CD14-positive monocyte (primary cell): ENCODE measurements around the gene ACAD8. TPM values are rescaled to one million over a fixed set of nuclear protein-coding genes. Genes with fewer than 3 reads are reported as not detected.

Source experiments
- DNase-seq, 3 donors: peaks; one replicate each; pipeline ENCODE4 v3.0.0-alpha.2; 2011 to 2022
- H2AFZ ChIP-seq: 2 replicates; pipeline ENCODE4 v1.6.0; 2012; ENCODE audit warnings: mild to moderate bottlenecking, low read depth, low read length, inconsistent platforms; ENCODE audit not compliant: insufficient read depth, poor library complexity, severe bottlenecking
- H3K27ac ChIP-seq, 2 donors: 1 replicate in 1 of 2; 2 replicates in 1 of 2; pipeline ENCODE4 v1.5.1; 2012 to 2013; ENCODE audit warnings: low read length in 2 of 2, control low read depth in 1 of 2, inconsistent platforms in 1 of 2, low read depth in 1 of 2, mild to moderate bottlenecking in 1 of 2
- H3K27me3 ChIP-seq, 2 donors: one replicate each; pipeline versions ENCODE4 v1.6.0 to v1.6.1; 2011 to 2013; ENCODE audit warnings: low read length in 2 of 2; ENCODE audit not compliant: control insufficient read depth in 2 of 2, insufficient read depth in 2 of 2
- H3K36me3 ChIP-seq, 2 donors: replicated peaks in 1 of 2; 1 replicate in 1 of 2; 2 replicates in 1 of 2; pipeline versions ENCODE4 v1.5.1 to v1.6.1; 2012 to 2013; ENCODE audit warnings: low read length in 2 of 2, control low read depth in 1 of 2, inconsistent platforms in 1 of 2, mild to moderate bottlenecking in 1 of 2; ENCODE audit not compliant: insufficient read depth in 2 of 2, control insufficient read depth in 1 of 2
- H3K4me1 ChIP-seq, 2 donors: 1 replicate in 1 of 2; 2 replicates in 1 of 2; pipeline versions ENCODE4 v1.5.1 to v1.6.1; 2012 to 2013; ENCODE audit warnings: low read length in 2 of 2, control low read depth in 1 of 2, inconsistent platforms in 1 of 2, mild to moderate bottlenecking in 1 of 2, moderate library complexity in 1 of 2; ENCODE audit not compliant: insufficient read depth in 2 of 2, control insufficient read depth in 1 of 2
- H3K4me2 ChIP-seq: replicated peaks from 2 replicates; pipeline ENCODE3; 2012; ENCODE audit warnings: low read length, moderate library complexity, mild to moderate bottlenecking; ENCODE audit not compliant: poor library complexity, severe bottlenecking; ENCODE audit errors: extremely low read depth
- H3K4me3 ChIP-seq, 3 experiments: fragments of 200-600 bp in 1 of 3; sonication (generic) in 1 of 3; replicated peaks in 1 of 3; 1 replicate in 2 of 3; 2 replicates in 1 of 3; pipeline ENCODE4 v1.5.1; 2011 to 2013; ENCODE audit warnings: low read length in 3 of 3, mild to moderate bottlenecking in 3 of 3, control low read depth in 2 of 3, low read depth in 2 of 3, inconsistent platforms in 1 of 3, moderate library complexity in 1 of 3
- H3K79me2 ChIP-seq: 2 replicates; pipeline ENCODE4 v1.6.0; 2012; ENCODE audit warnings: mild to moderate bottlenecking, control low read depth, inconsistent platforms, low read length, moderate library complexity; ENCODE audit not compliant: insufficient read depth
- H3K9ac ChIP-seq: 2 replicates; pipeline ENCODE4 v1.6.0; 2017; ENCODE audit warnings: low read length, mild to moderate bottlenecking; ENCODE audit not compliant: insufficient read depth, poor library complexity, severe bottlenecking
- H3K9me3 ChIP-seq, 2 donors: replicated peaks in 1 of 2; 1 replicate in 1 of 2; 2 replicates in 1 of 2; pipeline versions ENCODE4 v1.5.1 to v1.6.1; 2012 to 2013; ENCODE audit warnings: low read length in 2 of 2, control low read depth in 1 of 2; ENCODE audit not compliant: control insufficient read depth in 1 of 2, insufficient read depth in 1 of 2
- H4K20me1 ChIP-seq: 2 replicates; pipeline ENCODE4 v1.6.0; 2012; ENCODE audit warnings: mild to moderate bottlenecking, low read length, control low read depth, moderate library complexity; ENCODE audit not compliant: insufficient read depth
- H3K27ac Mint-ChIP-seq, 7 donors: one replicate each; pipeline ENCODE4 v1.8.0; 2020; ENCODE audit warnings: mild to moderate bottlenecking in 7 of 7, mixed read lengths in 7 of 7, moderate library complexity in 6 of 7, inconsistent platforms in 2 of 7
- H3K27me3 Mint-ChIP-seq, 3 donors: one replicate each; pipeline ENCODE4 v1.8.0; 2021 to 2022; ENCODE audit warnings: low read depth in 3 of 3, mild to moderate bottlenecking in 3 of 3, mixed read lengths in 3 of 3, moderate library complexity in 3 of 3, inconsistent platforms in 1 of 3
- H3K36me3 Mint-ChIP-seq, 2 donors: one replicate each; pipeline ENCODE4 v1.8.0; 2020; ENCODE audit warnings: mixed read lengths in 2 of 2, inconsistent platforms in 1 of 2, mild to moderate bottlenecking in 1 of 2
- H3K4me1 Mint-ChIP-seq: one replicate; pipeline ENCODE4 v1.8.0; 2020; ENCODE audit warnings: mild to moderate bottlenecking, mixed read lengths
- H3K4me3 Mint-ChIP-seq, 2 donors: one replicate each; pipeline ENCODE4 v1.8.0; 2020; ENCODE audit warnings: mild to moderate bottlenecking in 2 of 2, mixed read lengths in 2 of 2, moderate library complexity in 1 of 2
- H3K9me3 Mint-ChIP-seq, 7 donors: one replicate each; pipeline ENCODE4 v1.8.0; 2020 to 2022; ENCODE audit warnings: mixed read lengths in 7 of 7, mild to moderate bottlenecking in 6 of 7, moderate library complexity in 6 of 7, inconsistent platforms in 2 of 7
- CTCF ChIP-seq: fragments of 200-600 bp; IDR thresholded peaks from one replicate; pipeline ENCODE4 v1.8.0; 2022; ENCODE audit warnings: antibody characterized with exemption, mild to moderate bottlenecking
- WGBS: methylation state at CpG from one replicate; pipeline ENCODE4 v1.1.5; 2013; ENCODE audit warnings: missing lambda C conversion rate; ENCODE audit not compliant: insufficient coverage; 5-methylcytosine and 5-hydroxymethylcytosine counted together
- intact Hi-C, 2 donors: fragments of 100-400 bp; cut with micrococcal nuclease; formaldehyde crosslinking; loops; one replicate each; pipeline versions ENCODE4 v1.15.0 to v1.15.1; 2023
- polyA plus RNA-seq, 3 donors: library from polyadenylated mRNA; depleted of rRNA in 1 of 3; unstranded in 2 of 3; stranded (reverse) in 1 of 3; fragments of 300-500 nt in 2 of 3; fragments of >200 nt in 1 of 3; fragmentation: Illumina TruSeq in 2 of 3; gene quantifications; 1 replicate in 2 of 3; 2 replicates in 1 of 3; pipeline ENCODE4 v1.2.3, GENCODE V29; 2012 to 2021

The ACAD8 gene
- polyA plus RNA-seq, 3 donors, result 16.7 to 37.2 (median 19.3) TPM

GRCh38 chr11:134215836-134216235 lies 37.5 kb upstream of the ACAD8 start:
- no peak for DNase-seq
- Mint-ChIP-seq H3K27me3 (no peaks in the 10 kb centered on the region), H3K27ac (no peak overlapping the region), H3K36me3 (peaks cover 62 to 76% of the 10 kb centered on the region in 2 donors), H3K4me1 (no peaks in the 10 kb centered on the region), H3K9me3 (no peaks in the 10 kb centered on the region), H3K4me3 (no peak overlapping the region)
- Histone ChIP-seq H3K27ac (no peak overlapping the region), H2AFZ (no peak overlapping the region), H3K27me3 (no peaks in the 10 kb centered on the region), H4K20me1 (no peaks in the 10 kb centered on the region), H3K9ac (no peak overlapping the region), H3K4me1 (no peaks in the 10 kb centered on the region), H3K36me3 (peaks cover 15 to 74% of the 10 kb centered on the region in 2 donors), H3K79me2 (peaks cover 58% of the 10 kb centered on the region), H3K9me3 (no peaks in the 10 kb centered on the region), H3K4me3 (no peak overlapping the region), H3K4me2 (no peak overlapping the region)
- intact Hi-C loops, result loop anchor here in 1 of 2 donors (5.0 kb wide), 1 partner anchor 36 kb away; the partner anchor contains the start of genes ACAD8 and THYN1
- 100% methylated on average over 1 of the region's 7 CpGs for WGBS
- no peak for TF ChIP-seq CTCF

- intact Hi-C loops, result loop anchor here in 1 of 2 donors (5.0 kb wide), 1 partner anchor 35 kb away; the partner anchor contains the start of genes ACAD8 and THYN1
- H3K9ac ChIP-seq, result no peak overlapping the region
- no peaks in the 10 kb centered on the region for H4K20me1 ChIP-seq
- no CpG with 5 or more reads among the region's 3 CpGs for WGBS
- H3K79me2 ChIP-seq, result peaks cover 62% of the 10 kb centered on the region
- Mint-ChIP-seq H3K36me3 (peaks cover 58 to 67% of the 10 kb centered on the region in 2 donors), H3K4me3 (no peak overlapping the region), H3K27ac (no peak overlapping the region), H3K4me1 (peaks cover under 1% of the 10 kb centered on the region), H3K9me3 (no peaks in the 10 kb centered on the region), H3K27me3 (no peaks in the 10 kb centered on the region)
- no peak overlapping the region for H2AFZ ChIP-seq
- no peak for TF ChIP-seq CTCF
- DNase-seq, result no peak
- H3K9me3 ChIP-seq, result no peaks in the 10 kb centered on the region
- H3K4me1 ChIP-seq, result no peaks in the 10 kb centered on the region
- no peaks in the 10 kb centered on the region for H3K27me3 ChIP-seq
- no peak overlapping the region for H3K4me2 ChIP-seq
- no peak overlapping the region for H3K4me3 ChIP-seq
- H3K27ac ChIP-seq, result no peak overlapping the region
- peaks cover 12 to 68% of the 10 kb centered on the region in 2 donors for H3K36me3 ChIP-seq
Observed at GRCh38 chr11:134216816-134217215, 36.6 kb upstream of the ACAD8 start.
